Measurements from ENCODE around the gene TMTC3.
"Not testable (repeated sequence)": the region's sequence is repeated elsewhere in the genome, so short reads cannot be mapped to it uniquely, and the experiment has no call there.

TMTC3 gene

DNA sequence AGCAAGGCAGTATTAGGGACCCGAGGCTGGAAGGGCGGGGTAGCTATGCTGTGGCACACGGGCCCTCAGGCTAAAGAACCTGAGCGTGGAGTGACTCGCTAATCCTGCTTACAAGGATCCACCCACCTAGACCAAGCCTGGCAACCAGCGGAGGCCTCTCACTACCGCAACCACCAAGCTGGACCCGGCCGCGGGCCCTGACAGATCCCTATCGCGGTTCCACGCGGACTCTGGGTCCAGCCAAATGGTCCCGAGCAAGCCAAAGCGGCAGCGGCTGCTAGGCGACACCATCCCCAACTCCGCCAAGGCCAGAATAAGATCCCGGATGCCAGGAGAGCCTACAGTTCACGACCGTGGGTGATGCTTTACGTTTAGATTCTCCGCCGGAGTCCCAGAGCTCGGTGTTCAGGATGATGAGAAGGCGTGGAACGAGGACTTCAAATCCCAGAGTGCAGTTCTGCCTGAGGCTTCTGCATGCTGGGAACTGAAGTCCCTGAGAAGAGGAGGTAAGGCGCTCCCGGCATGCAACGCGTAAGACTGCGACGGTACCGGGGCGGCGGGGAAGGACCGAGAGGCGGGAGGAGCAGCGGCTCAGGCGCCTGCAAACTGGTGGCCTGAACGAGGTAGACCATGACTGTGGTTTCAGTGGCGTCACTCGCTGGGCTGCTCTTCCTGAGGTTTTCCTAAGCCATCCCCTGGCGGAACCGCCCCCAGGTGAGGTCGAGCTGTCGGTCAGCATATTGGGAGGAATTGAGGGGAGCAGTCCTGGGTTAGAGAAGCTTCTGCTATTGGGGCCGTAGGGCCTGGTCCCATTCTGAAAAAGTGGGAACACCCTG is at the start of gene TMTC3, which contains the start of gene CEP290:
TSS of gene TMTC3 (plus strand) at position 534 of the 836 bp plus-strand sequence. CDS start 6,009 bp downstream, outside the sequence.
TSS of gene CEP290 (minus strand) at position 315 of the 836 bp plus-strand sequence. CDS start 781 bp downstream, outside the sequence.
- peak; percentile 100 for DNase-seq (ENCODE audit: low spot score)

DNA sequence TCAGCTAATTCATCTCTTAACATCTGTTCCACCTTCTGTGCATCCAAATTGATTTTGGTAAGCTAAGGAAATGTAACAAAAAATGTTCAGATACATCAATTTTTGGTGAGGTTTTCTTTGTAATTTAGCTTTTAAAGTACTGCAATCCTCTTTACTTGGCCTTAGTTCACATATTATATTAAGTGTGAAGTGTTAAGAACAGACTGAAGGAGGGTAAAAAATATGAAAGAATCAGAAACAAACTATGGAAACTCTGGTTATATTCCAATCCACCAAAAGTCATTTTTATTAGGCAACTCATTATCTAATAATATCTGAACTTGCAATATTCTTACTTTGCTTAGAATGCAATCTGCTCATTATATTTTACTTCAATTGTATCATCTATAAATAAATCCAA is 49.3 kb upstream of the TMTC3 start:
- DNase-seq (ENCODE audit: low spot score) = no peak

DNA sequence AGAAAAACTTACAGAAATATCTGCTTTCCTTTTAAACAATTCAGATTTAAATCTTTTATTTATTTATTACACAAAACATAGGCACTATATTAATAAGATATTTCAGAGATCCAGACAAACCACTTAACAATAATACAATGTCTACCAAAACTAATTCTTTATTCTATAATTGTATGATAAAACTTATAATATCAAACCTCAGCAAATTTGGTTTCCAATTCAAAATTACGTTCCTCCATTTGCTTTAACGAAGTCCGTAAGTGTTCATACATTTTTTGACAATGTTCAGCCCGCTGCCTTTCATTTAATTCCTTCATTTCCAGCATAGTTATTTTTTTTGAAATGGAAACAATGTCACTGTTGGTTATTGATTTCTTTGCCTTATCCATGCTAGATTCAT is 48.5 kb upstream of the TMTC3 start:
- DNase-seq (ENCODE audit: low spot score) = no peak

DNA sequence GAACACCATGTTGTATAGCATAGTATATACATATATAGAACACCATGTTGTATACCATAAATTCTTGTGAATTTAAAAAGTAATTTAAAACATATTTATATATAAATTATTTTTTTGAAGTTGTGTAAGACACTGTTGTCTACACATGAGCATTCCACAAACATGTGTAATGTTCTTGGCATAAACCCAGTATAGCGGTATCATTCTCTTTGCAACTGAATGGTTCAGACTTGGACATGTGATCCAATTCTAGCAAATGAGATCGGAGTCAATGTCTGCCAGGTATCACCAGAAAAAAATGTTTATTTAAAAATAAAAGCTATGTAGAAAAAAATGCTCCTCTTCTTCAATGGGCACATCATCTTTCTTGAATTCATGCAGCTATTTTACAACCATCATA is 34.1 kb upstream of the TMTC3 start:
- DNase-seq (ENCODE audit: low spot score) = peak; percentile 8

DNA sequence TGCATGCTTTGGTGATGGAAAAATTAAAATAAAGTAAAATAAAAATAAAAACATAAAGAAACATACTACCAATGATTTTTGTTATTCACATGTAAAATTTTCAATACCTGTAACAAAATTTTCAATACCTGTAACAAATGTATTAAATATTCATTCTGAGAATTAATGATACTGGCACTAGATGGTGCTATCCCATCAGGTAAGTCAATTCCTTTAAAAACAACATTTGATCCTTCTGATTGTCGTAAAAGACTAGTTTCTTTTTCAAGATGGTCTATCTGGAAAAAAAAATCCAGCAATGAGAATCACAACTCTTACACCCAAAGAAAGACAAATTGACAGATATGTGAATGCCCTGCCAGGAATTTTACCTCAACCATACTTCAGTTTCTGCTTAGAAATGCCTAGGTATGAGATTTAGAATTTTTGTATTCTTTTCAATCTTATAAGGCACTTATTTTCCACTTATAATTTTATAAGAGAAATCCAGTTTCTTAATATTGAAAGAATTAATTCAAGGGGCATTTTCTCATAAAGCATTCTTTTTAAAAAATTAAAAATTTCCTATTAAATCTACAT is 30.9 kb upstream of the TMTC3 start:
- peak; percentile 30 for DNase-seq (ENCODE audit: low spot score)

DNA sequence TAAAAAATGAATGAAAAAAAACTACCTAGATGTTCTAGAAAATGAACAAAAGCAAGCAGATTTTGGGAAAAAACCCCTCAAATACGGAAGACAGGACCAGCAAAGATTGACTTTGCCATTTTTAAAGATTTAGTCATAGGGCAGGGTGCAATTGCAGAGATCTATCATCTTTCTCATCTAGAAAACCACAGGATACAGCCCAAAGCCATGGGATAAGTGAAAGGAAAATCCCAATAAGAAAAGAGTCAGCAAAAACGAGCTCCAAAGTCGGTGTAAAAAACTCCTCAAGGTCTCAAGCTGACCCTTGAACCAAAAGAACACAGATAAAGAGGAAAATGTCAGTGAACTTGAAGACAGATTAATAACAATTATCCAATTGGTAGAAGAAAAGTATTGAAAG is 28.2 kb upstream of the TMTC3 start:
- no peak for DNase-seq (ENCODE audit: low spot score)

DNA sequence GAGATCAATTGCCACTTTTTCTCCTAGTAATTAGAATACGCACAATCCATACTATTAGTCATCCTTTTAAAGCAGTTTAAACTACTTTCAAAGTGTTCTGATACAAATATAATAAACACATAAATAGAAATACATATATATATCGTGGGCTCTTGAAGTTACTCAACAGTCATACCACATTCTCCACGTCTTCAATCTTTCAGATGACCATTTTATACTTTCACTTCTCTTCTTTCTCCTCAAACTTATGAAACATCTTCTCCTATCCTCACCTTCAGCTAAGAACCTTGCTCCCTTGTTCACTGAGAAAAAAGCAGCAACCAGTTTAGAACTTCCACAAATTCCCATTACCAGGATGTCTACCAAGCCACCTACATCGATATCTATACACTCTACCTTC is 19.4 kb upstream of the TMTC3 start:
- DNase-seq (ENCODE audit: low spot score) = no peak

DNA sequence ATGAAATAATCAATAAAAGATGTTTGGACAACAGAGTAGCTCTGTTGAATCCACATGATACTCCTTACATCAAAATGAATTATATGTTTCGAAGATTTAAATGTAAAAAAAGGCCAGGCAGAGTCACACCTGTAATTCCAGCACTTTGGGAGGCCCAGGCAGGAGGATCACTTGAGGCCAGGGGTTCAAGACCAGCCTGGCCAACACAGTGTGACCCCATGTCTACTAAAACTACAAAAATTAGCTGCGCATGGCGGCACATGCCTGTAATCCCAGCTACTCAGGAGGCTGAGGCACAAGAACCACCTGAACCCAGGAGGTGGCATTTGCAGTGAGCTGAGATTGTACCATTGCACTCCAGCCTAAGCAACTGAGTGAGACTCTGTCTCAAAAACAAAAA is 15.0 kb upstream of the TMTC3 start:
- DNase-seq (ENCODE audit: low spot score) = no peak

DNA sequence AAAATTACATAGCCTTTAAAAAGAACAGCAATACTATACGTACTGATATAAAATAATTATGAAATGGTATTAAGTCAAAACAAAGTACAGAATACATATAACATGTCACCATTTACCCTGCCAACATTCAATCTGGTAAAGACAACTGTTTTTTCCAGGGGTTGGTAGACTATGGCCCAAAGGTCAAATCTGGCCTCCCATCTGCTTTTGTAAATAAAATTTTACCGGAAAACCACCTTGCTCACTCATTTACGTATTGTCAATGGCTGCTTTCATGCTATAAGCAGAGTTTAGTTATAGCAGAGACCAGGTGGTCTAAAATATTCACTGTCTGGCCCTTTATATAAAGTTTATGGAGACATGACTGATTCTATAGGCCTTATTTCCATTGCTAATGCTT is 14.3 kb upstream of the TMTC3 start:
- no peak for DNase-seq (ENCODE audit: low spot score)

DNA sequence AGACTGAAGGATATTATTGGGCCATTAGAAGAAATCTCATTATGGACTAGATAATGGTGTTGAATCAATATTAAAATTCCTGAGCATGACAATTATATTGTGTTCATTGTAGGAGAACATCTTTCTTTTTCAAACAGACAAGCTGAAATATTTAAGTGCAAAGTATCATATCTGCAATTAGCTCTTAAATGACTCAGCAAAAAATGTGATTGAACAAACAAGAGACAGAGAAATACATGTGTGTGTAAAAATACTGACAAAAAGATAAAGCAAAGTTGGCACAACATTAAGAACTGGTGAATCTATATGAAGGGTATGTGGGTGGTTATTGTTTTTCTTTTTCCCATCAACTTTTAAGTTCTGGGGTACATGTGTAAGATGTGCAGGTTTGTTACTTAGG is 9.7 kb upstream of the TMTC3 start:
- DNase-seq (ENCODE audit: low spot score) = no peak

DNA sequence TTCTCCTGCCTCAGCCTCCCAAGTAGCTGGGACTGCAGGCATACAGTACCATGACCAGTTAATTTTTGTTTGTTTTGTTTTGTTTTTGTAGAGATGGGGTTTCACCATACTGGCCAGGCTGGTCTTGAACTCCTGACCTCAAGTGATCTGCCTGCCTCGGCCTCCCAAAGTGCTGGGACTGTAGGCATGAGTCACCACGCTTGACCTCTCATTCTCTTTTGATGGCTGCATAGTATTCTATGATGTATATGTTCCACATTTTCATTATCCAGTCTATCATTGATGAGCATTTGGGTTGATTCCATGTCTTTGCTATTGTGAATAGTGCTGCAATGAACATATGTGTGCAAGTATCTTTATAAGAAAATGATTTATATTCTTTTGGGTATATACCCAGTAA is 8.9 kb upstream of the TMTC3 start:
- not testable (repeated sequence) for DNase-seq (ENCODE audit: low spot score)

DNA sequence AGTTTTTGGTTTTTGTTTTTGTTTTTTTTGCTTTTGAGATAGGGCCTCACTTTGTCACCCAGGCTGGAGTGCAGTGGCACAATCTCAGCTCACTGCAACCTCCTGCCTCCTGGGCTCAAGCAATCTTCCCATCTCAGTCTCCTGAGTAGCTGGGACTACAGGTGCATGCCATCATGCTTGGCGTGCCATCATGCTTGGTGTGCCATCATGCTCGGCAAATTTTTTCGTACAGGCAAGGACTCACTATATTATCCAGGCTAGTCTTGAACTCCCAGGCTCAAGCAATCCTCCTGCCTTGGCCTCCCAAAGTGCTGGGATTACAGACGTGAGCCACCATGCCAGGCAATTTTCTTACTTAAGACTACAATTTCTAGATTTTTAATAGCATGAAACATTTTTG is 2.4 kb upstream of the TMTC3 start:
- not testable (repeated sequence) for DNase-seq (ENCODE audit: low spot score)

DNA sequence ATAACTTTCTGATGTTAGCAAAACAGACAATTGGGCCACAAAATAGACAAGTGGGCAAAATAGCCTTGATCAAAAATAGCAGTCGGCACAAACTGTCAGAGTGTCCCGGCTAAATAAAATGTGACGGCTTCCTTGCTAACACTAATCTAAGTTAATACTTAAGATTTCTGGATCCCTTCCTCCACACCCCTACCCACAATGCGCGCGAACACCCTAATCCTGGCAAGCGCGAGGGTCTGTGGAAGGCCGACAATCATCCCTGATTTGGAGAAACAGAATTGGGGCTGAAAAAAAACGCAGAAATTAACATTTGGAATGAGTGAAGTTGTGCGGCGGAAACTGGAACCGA is 708 bp upstream of the TMTC3 start:
- DNase-seq (ENCODE audit: low spot score) = no peak

DNA sequence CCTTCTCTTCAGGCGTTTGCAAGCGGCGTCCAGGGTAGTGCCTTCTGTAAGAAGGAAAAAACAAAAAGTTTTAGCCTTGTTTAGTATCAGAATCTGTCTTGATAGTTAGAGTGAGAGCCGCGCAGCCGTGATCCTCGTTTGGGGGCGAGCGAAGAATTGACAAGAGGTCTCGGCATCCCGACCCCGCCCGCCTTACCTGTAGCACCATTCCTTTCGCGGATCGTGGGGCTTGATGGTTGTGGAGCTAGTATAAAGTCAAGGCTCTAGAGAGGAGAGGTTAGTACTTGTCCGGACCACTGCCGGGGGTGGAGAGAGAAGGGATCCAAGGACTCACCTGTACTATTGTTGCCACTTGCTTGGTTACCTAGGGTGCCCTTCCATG is 494 bp downstream of the TMTC3 start:
- peak; percentile 16 for DNase-seq (ENCODE audit: low spot score)

DNA sequence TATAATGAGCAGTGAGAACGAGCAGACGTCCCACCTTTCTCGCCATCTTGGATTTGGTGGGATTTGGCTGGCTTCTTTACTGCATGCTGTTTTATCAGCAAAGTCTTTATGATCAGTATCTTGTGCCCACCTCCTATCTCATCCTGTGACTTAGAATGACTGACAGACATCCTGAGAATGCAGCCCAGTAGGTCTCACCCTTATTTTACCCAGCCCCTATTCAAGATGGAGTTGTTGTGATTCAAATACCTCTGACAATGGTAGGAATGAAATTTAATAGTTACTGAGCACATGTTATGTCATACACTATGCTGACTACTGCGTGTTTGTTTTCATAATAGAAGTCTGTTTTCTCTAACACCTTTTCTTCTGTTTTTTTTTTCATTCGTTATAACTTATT is 1.9 kb downstream of the TMTC3 start:
- no peak for DNase-seq (ENCODE audit: low spot score)

DNA sequence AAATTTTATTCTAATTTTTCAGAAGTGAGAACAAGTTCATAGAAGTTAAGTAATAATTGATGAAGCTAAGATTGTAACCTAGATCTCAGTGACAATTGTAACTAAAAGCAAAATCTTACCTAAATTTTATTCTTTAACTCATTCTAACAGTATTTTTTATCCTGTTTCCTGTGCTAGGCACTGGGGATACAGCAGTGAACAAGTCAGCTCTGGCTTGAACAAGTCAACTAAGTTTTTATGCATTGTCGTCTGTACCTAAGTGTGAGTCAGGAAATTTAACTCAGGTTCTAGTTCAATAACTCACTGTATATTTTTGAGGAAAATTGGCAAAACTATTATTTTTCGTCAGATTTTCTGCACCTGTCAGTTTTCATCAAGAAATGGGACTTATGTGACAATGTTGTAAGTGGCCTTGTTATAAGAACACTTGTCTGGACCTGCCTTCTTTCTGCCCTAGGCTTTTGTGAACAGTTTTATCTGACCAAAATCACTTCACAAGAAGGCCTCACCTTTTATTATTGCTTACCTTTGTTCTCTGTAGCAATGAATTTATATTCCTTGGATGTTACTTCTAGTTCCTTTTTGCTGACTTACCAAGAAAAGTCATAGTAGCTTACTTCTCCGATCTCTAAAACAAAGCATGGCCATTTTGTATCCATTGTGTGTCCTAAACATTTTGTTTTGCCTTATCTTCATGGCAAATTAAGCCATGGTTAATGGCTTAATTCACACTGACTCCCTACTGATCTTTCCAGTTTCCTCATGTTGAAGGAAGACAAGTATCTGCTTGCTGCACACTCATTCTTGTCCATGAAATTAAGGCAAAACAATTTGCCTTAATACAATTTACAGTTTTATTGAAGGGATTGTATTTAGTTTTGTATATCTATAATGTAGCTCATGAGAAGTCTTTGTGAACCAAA is 2.7 kb downstream of the TMTC3 start:
- no peak for DNase-seq (ENCODE audit: low spot score)

DNA sequence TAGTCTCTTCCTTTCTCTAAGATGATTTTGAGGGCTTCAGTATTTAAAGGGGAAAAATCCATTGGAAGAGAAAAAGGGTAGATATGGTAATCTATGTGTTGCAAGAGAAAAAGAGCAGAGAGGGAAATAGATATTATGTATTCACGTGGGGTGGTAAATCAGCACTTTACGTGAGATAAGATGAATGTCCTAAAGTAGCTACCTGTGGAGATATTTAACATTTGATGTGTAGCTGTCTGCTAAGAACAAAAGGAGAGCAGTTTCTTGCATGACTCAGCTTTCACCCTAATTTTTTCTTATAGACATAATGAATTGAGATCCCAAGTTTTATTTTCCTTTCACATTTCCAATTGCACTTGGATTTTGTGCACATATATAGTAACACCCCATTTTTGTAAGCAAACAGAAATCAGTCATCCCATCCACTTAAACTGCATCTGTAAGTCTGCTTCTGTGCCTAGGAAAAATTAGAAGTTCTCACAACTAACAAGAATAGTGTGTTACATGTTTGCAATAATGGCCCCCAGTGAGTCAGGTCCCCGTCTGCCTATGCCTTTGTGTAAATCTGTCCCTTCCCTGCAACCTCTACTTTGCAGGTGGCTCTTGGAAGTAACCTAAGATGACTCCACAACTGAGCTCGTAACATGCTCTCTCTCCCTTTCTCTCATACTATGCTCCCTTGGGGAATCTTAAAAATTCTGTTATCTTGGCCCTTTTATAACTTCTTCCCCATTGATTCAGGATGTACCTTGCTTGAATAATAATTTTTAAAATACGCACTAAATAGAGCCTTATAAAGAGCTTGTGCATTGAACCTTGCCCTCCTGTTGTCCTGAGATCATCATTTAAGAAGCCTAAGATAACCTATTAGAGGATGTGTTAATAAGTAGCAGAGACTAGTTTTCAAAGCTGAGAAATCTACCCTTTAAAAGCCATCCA is 3.7 kb downstream of the TMTC3 start:
- no peak for DNase-seq (ENCODE audit: low spot score)

DNA sequence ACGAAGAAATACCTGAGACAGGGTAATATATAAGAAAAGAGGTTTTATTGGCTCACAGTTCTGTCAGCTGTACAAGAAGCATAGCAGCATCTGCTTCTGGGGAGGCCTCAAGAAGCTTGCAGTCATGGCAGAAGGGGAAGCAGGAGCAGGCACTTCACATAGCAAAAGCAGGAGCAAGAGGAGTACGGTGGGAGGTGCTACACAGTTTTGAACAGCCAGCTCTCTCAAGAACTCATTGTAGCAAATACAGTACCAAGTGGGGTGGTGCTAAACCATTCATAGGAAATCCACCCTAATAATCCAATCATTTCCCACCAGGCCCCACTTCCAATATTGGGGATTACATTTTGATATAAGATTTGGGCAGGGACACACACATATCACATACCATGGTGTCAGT is 8.0 kb downstream of the TMTC3 start:
- DNase-seq (ENCODE audit: low spot score) = no peak

DNA sequence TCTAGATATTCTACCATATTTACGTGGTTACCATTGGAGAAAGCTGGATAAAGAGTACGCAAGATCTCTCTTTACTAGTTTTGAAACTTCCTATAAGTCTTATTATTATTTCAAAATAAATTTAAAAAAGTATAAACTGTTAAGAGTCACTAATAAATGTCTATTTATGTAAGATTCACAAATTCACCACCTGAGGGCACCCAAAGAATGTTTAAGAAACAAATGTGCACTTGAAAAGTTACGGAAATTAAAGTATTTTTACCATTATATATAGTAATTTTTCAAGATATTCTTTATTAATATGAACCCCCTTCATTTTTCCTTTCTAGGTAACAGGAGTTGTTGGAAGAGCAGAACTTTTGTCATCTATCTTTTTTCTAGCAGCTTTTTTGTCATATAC is 11.9 kb downstream of the TMTC3 start:
- peak; percentile 50 for DNase-seq (ENCODE audit: low spot score)

DNA sequence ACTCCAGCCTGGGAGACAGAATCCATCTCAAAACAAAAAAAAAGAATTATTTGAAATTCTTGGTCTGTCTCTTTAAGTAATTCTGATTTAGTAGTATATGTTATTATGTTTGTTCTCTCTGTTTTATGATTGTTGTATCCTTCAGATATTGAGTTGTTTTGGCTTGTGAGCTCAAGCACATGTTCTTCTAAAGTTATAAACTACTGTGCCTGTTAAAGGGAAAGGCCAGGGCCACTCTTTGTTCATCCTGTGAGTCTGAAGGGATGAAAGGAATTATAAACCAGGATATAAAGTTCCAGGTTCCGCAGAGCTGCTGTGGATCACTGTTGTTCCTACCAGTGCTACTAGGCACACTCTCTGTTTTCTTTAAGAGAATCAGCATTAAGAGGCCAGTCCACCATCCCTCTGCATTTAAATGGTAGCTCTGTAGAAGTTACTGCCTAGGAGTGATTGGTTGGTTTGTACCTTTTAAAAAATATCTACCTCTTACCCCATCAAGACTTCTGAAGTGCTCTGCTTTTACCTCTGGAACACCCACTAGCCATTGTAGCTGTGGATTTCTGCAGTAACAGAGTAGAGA is 14.1 kb downstream of the TMTC3 start:
- DNase-seq (ENCODE audit: low spot score) = no peak

DNA sequence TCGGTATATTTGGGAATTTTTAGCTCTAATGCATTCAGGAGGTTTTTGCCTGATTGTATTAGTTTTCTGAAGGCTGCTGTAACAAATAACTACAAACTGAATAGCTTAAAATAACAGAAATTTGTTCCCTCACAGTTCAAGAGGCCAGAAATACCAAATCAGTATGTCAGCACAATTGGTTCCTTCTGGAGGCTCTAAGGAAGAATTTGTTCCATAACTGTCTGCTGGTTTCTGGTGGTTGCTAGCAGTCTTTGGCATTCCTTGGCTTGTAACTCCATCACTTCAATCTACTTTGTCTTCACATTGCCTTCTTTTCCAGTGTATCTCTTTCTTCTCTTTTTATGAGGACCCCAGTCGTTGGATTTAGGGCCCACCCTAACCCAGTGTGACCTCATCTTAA is 21.3 kb downstream of the TMTC3 start:
- no peak for DNase-seq (ENCODE audit: low spot score)

All from RKO (cell line).